Esophagus (tissue), 2 donors: ENCODE results near the gene PTCH2. TPM values are rescaled to one million over a fixed set of nuclear protein-coding genes. Genes with fewer than 3 reads are reported as not detected.
"Not testable (repeated sequence)": the region's sequence is repeated elsewhere in the genome, so short reads cannot be mapped to it uniquely, and the experiment has no call there.

Experiments
- H3K27ac ChIP-seq, 2 donors: one replicate each; pipeline ENCODE4 v1.5.1; 2013; ENCODE audit warnings: low read depth in 2 of 2, mild to moderate bottlenecking in 2 of 2, inconsistent platforms in 1 of 2, low read length in 1 of 2, moderate library complexity in 1 of 2
- H3K27me3 ChIP-seq, 2 donors: one replicate each; pipeline ENCODE4 v1.6.1; 2013; ENCODE audit warnings: low read length in 2 of 2, control low read depth in 1 of 2, mild to moderate bottlenecking in 1 of 2; ENCODE audit not compliant: insufficient read depth in 2 of 2, control insufficient read depth in 1 of 2
- H3K36me3 ChIP-seq, 2 donors: one replicate each; pipeline ENCODE4 v1.6.1; 2013; ENCODE audit warnings: low read length in 1 of 2; ENCODE audit not compliant: control insufficient read depth in 2 of 2, insufficient read depth in 2 of 2
- H3K4me1 ChIP-seq, 2 donors: one replicate each; pipeline ENCODE4 v1.6.1; 2013; ENCODE audit warnings: low read length in 1 of 2; ENCODE audit not compliant: control insufficient read depth in 2 of 2, insufficient read depth in 2 of 2
- H3K4me3 ChIP-seq, 2 donors: one replicate each; pipeline ENCODE4 v1.5.1; 2013; ENCODE audit warnings: low read length in 2 of 2, mild to moderate bottlenecking in 2 of 2, low read depth in 1 of 2, moderate library complexity in 1 of 2
- H3K9me3 ChIP-seq, 2 donors: one replicate each; pipeline ENCODE4 v1.6.1; 2013; ENCODE audit warnings: mild to moderate bottlenecking in 2 of 2, low read depth in 1 of 2, low read length in 1 of 2, moderate library complexity in 1 of 2; ENCODE audit not compliant: control insufficient read depth in 2 of 2, insufficient read depth in 1 of 2
- WGBS, 2 donors: extraction: QIAGEN DNeasy Blood & Tissue Kit; methylation state at CpG; one replicate each; pipeline ENCODE4 v1.1.7; 2013; 5-methylcytosine and 5-hydroxymethylcytosine counted together
- polyA plus RNA-seq, 2 donors: library from polyadenylated mRNA; stranded (reverse); fragments of 200-250 nt; gene quantifications; one replicate each; pipeline ENCODE4 v1.2.3, GENCODE V29; 2013
- donor health status: healthy with polysubstance abuse.
- donor health status: Bipolar disorder and iron deficiency.

Gene PTCH2
- polyA plus RNA-seq, 2 donors: 0.34 to 0.71 TPM

DNA sequence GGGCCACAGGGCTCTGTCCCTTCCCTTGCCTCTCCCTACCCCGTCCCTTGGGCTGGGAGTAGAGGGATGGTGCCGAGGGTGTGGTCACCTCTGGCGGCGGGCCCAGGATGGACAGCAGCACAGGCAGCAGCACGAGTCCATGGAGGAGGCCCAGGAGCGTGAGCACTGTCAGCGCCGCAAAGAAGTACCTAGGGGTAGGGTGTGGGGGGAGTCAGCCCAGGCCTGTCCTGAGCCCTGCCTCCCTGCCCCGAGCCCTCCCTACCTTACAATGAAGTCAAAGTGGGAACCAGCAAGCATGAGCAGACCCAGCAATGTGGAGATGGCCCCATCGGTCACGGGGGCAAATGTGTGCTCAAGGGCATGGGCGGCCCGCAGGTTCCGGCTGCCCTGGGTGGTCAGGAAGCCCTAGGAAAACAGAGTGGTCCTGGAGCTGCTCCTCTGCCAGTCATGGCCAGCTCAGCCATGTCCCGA, 20.0 kb downstream of the PTCH2 start:
- Histone ChIP-seq H3K36me3 (no peaks in the 10 kb centered on the region), H3K27ac (no peak overlapping the region), H3K4me1 (peaks cover 0 to 6% of the 10 kb centered on the region in 2 donors), H3K27me3 (no peaks in the 10 kb centered on the region), H3K4me3 (no peak overlapping the region), H3K9me3 (no peaks in the 10 kb centered on the region)
- WGBS, 2 donors: 83 to 88% methylated on average over 15 of the region's 15 CpGs

DNA sequence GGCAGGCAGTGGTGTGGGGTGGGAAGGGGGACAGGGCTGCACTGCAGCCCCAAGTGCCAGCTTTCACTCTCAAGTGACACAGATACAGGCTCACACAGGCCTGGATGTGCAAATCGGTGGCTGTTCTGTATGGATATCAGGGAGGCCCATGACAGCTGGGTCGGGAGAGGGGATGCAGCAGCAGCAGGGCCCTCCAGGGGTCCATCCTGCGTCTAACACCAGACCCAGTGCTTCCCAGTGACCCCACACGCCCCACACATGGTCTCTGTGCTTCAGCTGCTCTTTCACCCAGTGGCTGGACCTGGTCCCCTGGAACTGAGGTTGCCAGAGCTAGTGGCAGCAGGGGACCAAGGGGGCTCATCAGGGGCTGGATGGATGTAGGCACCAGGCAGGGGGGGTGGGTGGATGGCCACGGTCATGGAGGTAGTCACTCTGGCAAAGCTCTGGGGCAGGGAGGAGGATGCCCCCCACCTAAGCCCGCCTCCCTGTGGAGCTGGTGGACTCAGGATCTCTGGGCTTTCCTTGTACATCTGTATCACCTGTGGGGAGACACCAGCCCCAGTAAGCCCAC, 20.8 kb downstream of the PTCH2 start:
- WGBS, 2 donors: 84 to 85% methylated on average over 6 of the region's 6 CpGs
- Histone ChIP-seq H3K27ac (no peak overlapping the region), H3K4me1 (peaks cover 0 to 6% of the 10 kb centered on the region in 2 donors), H3K9me3 (no peaks in the 10 kb centered on the region), H3K27me3 (no peaks in the 10 kb centered on the region), H3K36me3 (no peaks in the 10 kb centered on the region), H3K4me3 (no peak overlapping the region)

DNA sequence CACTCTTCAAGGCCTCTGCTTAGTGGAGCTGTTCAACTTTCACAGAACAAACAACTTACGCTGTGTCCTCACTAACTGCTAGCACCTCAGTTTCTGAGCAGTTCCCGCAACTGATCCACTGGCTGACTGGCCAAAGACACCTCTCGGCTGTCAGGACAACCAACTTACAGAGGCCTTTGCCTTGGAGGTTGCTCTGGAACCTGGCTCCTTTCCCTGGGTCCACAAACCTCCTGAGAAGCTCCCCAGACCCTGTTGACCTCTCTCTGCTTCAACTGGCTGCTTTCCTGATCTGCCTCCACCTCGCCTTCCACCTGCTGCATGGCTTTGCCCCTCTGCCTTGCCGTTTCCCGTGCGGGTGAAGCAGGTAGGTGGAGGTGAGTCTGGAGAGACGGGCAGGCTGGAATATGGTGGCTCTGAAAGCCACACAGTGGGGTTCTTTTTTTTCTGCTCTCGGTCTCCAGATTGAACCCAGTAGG, 21.8 kb downstream of the PTCH2 start:
- H3K36me3 ChIP-seq: no peaks in the 10 kb centered on the region
- H3K9me3 ChIP-seq: no peaks in the 10 kb centered on the region
- 86% methylated on average over 9 of the region's 9 CpGs for WGBS, 2 donors
- no peak overlapping the region for H3K4me3 ChIP-seq
- no peak overlapping the region for H3K27ac ChIP-seq
- H3K27me3 ChIP-seq: no peaks in the 10 kb centered on the region
- peaks cover 0 to 6% of the 10 kb centered on the region in 2 donors for H3K4me1 ChIP-seq

DNA sequence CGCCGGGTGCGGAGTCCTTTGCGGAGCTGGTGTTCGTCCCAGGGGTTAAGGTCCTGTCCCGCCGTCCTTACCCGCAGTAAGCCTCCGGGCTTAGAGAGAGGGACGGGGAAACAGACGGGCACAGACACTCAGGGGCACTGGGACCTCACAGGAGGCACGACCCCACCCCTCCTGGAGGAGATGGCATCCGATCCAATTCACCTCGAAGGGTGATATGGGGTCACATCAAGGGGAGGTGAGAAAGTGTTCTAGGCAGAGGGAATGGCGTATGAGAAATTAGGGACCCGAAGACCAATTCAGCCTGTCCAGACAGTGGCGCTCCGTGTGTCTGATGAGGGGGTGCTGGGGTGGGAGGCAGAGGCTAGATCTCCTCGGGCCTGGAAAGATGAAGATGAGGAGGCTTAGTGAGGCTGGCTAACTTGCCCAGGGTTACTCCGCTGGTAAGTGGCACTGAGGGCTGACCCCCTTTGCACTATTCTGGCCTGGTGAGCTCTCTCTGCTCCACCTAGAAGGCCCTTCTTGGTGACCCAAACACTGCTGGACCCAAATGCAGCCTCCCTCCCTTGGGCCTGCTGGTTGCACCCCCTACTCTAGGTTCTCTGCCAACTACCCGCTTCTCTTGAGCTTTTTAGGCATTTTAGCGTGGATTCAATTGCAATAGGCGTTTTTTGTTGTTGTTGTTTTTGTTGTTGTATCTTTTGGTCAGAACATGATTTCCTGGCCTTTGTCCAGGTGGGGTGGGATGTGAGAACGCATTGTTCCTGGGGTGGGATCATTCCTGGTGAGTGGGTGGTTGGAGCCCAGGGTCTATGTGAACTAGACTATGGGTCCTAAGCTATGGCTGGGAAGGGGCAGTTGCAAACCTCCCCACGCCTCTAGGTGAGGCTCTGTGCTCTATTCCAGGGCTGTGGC, 22.5 kb downstream of the PTCH2 start:
- Histone ChIP-seq H3K9me3 (no peaks in the 10 kb centered on the region), H3K4me3 (peak overlapping the region; percentile 54 to 64), H3K4me1 (peaks cover 0 to 6% of the 10 kb centered on the region in 2 donors), H3K27me3 (no peaks in the 10 kb centered on the region), H3K27ac (peak overlapping the region; percentile 93 to 98), H3K36me3 (peaks cover 0 to under 1% of the 10 kb centered on the region in 2 donors)
- WGBS, 2 donors: 26 to 28% methylated on average over 25 of the region's 25 CpGs

DNA sequence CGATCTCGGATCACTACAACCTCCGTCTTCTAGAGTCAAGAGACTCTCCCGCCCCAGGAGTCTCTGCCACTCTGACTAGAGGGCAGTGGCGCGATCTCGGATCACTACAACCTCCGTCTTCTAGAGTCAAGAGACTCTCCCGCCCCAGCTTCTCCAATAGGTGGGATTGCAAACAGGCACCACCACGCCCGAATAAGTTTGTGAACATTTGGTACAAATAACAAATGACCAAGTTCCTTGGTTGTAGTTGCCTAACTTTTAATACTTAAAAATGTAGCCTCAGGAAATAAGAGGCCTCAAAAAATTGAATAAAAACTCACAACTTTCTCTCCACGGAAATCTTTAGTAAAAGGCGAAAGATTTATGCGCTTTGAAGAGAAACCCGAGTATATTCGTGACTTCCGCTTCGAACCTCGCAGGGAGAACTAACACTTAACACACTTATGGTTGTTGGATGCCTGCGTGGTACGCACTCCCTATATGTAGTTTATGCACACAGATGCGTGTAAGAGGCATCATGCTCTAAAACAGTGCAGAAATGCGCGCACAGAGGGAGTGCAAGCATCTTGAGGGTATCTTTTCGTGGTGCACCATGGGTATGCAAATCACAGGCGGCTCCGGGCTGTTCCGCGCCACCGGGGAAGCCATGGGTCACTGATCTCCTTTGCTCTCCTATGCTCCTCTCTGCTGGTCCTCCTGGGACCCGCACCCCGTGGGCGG, 23.3 kb downstream of the PTCH2 start:
- Histone ChIP-seq H3K27me3 (no peaks in the 10 kb centered on the region), H3K36me3 (peaks cover 0 to 2% of the 10 kb centered on the region in 2 donors), H3K27ac (peak overlapping the region; percentile 93 to 98), H3K9me3 (no peaks in the 10 kb centered on the region), H3K4me1 (peaks cover 0 to 6% of the 10 kb centered on the region in 2 donors), H3K4me3 (peak overlapping the region; percentile 54 to 64)
- 0 to 1% methylated on average over 33 of the region's 33 CpGs for WGBS, 2 donors

DNA sequence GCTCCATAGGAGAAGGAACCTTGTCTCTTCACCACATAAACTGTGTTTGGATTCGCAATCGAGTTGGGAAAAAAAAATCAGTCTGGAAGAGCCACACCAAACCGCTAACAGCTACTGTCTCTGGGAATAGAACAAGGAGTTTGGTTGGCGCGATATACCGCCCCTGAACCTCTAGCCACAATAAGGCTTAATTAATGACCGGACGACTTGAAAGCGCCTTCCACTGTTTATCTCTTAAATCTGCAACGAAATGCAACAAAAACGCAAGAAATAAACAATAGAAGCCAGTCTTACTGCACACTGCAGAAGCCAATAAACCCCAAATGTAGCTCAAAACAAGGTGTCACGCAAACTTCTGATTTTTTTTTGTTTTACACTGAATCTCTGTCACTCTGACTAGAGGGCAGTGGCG, 23.9 kb downstream of the PTCH2 start:
- Histone ChIP-seq H3K4me1 (peaks cover 0 to 6% of the 10 kb centered on the region in 2 donors), H3K27ac (peak overlapping the region; percentile 90 to 93), H3K9me3 (no peaks in the 10 kb centered on the region), H3K27me3 (no peaks in the 10 kb centered on the region), H3K4me3 (peak overlapping the region in 1 of 2 donors; percentile 64), H3K36me3 (peaks cover 0 to 2% of the 10 kb centered on the region in 2 donors)
- WGBS, 2 donors: 1% methylated on average over 13 of the region's 13 CpGs

DNA sequence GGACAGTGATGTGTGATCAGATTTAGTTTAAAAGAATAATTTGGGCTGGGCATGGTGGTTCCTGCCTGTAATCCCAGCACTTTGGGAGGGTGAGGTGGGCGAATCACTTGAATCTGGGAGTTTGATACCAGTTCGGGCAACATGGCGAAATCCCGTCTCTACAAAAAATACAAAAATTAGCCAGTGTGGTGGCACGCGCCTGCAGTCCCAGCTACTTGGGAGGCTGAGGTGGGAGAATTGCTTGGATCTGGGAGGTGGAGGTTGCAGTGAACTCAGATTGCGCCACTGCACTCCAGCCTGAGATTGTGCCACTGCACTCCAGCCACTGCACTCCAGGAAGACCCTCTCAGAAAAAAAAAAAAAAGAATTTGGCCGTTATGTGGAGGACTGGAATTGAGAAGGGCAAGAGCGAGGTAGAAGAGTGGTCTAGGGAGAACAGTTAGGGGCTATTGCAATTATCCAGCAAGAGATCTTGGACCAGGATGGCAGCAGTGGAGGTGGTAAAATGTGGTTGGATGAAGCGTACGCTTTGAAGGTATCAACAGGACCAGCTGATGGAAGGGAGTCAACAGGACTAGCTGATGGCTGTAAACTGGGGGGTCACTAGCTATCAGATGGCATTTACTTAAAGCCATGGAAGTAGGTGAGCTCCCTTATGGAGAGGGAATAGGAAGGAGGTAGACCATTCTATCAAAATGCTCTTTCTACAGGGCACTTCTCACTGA, 25.1 kb downstream of the PTCH2 start:
- Histone ChIP-seq H3K27ac (no peak overlapping the region), H3K4me1 (peaks cover 0 to 10% of the 10 kb centered on the region in 2 donors), H3K9me3 (no peaks in the 10 kb centered on the region), H3K27me3 (no peaks in the 10 kb centered on the region), H3K4me3 (no peak overlapping the region), H3K36me3 (peaks cover 0 to 3% of the 10 kb centered on the region in 2 donors)
- 95 to 96% methylated on average over 11 of the region's 11 CpGs for WGBS, 2 donors

DNA sequence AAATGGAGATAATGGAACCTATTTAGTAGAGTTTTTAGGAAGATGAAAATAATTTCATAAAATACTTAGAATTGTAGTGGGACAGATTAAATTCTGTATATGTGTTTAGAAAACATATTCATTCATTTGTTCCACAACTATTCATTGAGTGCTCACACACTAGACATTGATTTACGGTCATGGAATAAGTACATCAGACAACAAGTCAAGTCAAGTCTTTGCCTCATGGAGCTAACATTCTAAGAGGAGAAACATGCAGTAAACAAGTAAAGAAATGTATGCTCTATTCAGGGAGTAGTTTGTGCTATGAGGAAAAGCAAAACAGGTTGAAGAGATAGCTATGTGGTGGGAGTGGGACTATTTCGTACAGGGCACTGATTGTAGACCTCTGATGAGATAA, 25.7 kb downstream of the PTCH2 start:
- H3K4me1 ChIP-seq: peaks cover 0 to 11% of the 10 kb centered on the region in 2 donors
- H3K9me3 ChIP-seq: no peaks in the 10 kb centered on the region
- peaks cover 0 to 5% of the 10 kb centered on the region in 2 donors for H3K36me3 ChIP-seq
- H3K27ac ChIP-seq: no peak overlapping the region
- H3K4me3 ChIP-seq: no peak overlapping the region
- 75 to 76% methylated on average over 2 of the region's 2 CpGs for WGBS, 2 donors
- no peaks in the 10 kb centered on the region for H3K27me3 ChIP-seq

DNA sequence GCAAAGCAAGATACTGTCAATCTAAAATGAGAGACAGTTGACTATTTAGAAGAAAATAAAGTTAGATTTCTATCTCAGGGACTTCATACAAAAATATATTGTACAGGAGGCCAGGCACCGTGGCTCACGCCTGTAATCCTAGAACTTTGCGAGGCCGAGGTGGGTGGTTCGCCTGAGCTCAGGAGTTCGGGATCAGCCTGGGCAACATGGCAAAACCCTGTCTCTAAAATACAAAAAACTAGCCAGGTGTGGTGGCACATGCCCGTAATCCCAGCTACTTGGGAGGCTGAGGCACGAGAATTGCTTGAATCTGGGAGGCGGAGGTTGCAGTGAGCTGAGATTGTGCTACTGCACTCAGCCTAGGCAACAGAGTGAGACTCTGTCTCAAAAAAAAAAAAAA, 27.1 kb downstream of the PTCH2 start:
- H3K27ac ChIP-seq, H3K4me3 ChIP-seq, H3K4me1 ChIP-seq, H3K27me3 ChIP-seq, H3K9me3 ChIP-seq, H3K36me3 ChIP-seq: not testable (repeated sequence)
- 92% methylated on average over 9 of the region's 9 CpGs for WGBS, 2 donors
